Keratinocyte (primary cell): ENCODE measurements around the gene ZBED6. TPM values are rescaled to one million over a fixed set of nuclear protein-coding genes. Genes with fewer than 3 reads are reported as not detected.

Source experiments
- DNase-seq: peaks from one replicate; pipeline ENCODE4 v3.0.0-alpha.2; 2011; ENCODE audit warnings: low read depth, missing footprints, low spot score
- FAIRE-seq: peaks from 2 replicates; lab custom pipeline; 2011; peaks lifted over from hg19 to GRCh38; lab: Jason Lieb, UNC
- H2AFZ ChIP-seq: 2 replicates; pipeline ENCODE4 v1.6.0; 2012; ENCODE audit warnings: low read length, control low read depth, inconsistent platforms; ENCODE audit not compliant: control insufficient read depth
- H3K27ac ChIP-seq: 2 replicates; pipeline ENCODE4 v1.5.1; 2011; ENCODE audit warnings: low read length; ENCODE audit not compliant: control insufficient read depth, insufficient read depth
- H3K27me3 ChIP-seq: 3 replicates; pipeline ENCODE4 v1.6.0; 2011; ENCODE audit warnings: low read length; ENCODE audit not compliant: control insufficient read depth, insufficient read depth; ENCODE audit errors: extremely low read depth
- H3K36me3 ChIP-seq, 2 experiments: 2 replicates in 1 of 2; 3 replicates in 1 of 2; pipeline ENCODE4 v1.5.1; 2011; ENCODE audit warnings: low read length in 2 of 2, mild to moderate bottlenecking in 1 of 2; ENCODE audit not compliant: control insufficient read depth in 2 of 2, insufficient read depth in 2 of 2; ENCODE audit errors: extremely low read depth in 1 of 2
- H3K4me1 ChIP-seq: 3 replicates; pipeline ENCODE4 v1.5.1; 2011; ENCODE audit warnings: low read length; ENCODE audit not compliant: control insufficient read depth, insufficient read depth; ENCODE audit errors: extremely low read depth
- H3K4me2 ChIP-seq: 3 replicates; pipeline ENCODE4 v1.6.0; 2011; ENCODE audit warnings: low read depth, low read length; ENCODE audit not compliant: control insufficient read depth, insufficient read depth; ENCODE audit errors: extremely low read depth
- H3K4me3 ChIP-seq, 3 experiments: fragments of 200-600 bp in 1 of 3; sonication (generic) in 1 of 3; 2 replicates in 2 of 3; 3 replicates in 1 of 3; pipeline ENCODE4 v1.5.1; 2011 to 2016; ENCODE audit warnings: low read length in 3 of 3, mild to moderate bottlenecking in 3 of 3, control low read depth in 2 of 3, inconsistent platforms in 1 of 3, low read depth in 1 of 3, mixed read lengths in 1 of 3, mixed run types in 1 of 3, moderate library complexity in 1 of 3; ENCODE audit not compliant: control insufficient read depth in 2 of 3, insufficient read depth in 2 of 3; ENCODE audit errors: extremely low read depth in 1 of 3
- H3K79me2 ChIP-seq: 2 replicates; pipeline ENCODE4 v1.6.0; 2012; ENCODE audit warnings: low read length; ENCODE audit not compliant: control insufficient read depth, insufficient read depth
- H3K9ac ChIP-seq: 3 replicates; pipeline ENCODE4 v1.6.0; 2011; ENCODE audit warnings: low read length; ENCODE audit not compliant: control insufficient read depth, insufficient read depth; ENCODE audit errors: extremely low read depth
- H3K9me1 ChIP-seq: 3 replicates; pipeline ENCODE4 v1.6.0; 2011; ENCODE audit warnings: low read length; ENCODE audit not compliant: control insufficient read depth, insufficient read depth; ENCODE audit errors: extremely low read depth
- H3K9me3 ChIP-seq: 2 replicates; pipeline ENCODE4 v1.5.1; 2012; ENCODE audit warnings: low read depth, low read length; ENCODE audit not compliant: control insufficient read depth
- H4K20me1 ChIP-seq: 3 replicates; pipeline ENCODE4 v1.6.0; 2011; ENCODE audit warnings: low read length; ENCODE audit not compliant: control insufficient read depth, insufficient read depth; ENCODE audit errors: extremely low read depth
- CTCF ChIP-seq, 3 experiments: IDR thresholded peaks in 1 of 3; conservative IDR thresholded peaks in 1 of 3; optimal IDR thresholded peaks in 1 of 3; 2 replicates in 2 of 3; 3 replicates in 1 of 3; pipeline versions ENCODE3 to v1.5.1; 2011; ENCODE audit warnings: low read length in 3 of 3, mild to moderate bottlenecking in 3 of 3, moderate library complexity in 2 of 3, control low read depth in 1 of 3, inconsistent platforms in 1 of 3; ENCODE audit not compliant: insufficient read depth in 2 of 3; ENCODE audit errors: extremely low read depth in 1 of 3
- EZH2 ChIP-seq: IDR thresholded peaks from one replicate; pipeline ENCODE4 v1.6.1; 2012; ENCODE audit warnings: inconsistent platforms, mild to moderate bottlenecking, low read length, moderate library complexity
- dilution Hi-C: fragments of 300-500 bp; cut with MboI; formaldehyde crosslinking; loops from one replicate; pipeline ENCODE4 v1.7.0; 2020; ENCODE audit warnings: low sequenced_read_pairs; ENCODE audit not compliant: extremely low pct_ligation_motif_present
- polyA plus RNA-seq, 5 experiments: library from polyadenylated mRNA; depleted of rRNA in 3 of 5; stranded (reverse) in 3 of 5; stranded (forward) in 1 of 5; unstranded in 1 of 5; fragments of >200 nt; gene quantifications; 1 replicate in 1 of 5; 2 replicates in 3 of 5; 3 replicates in 1 of 5; pipeline versions ENCODE4 v1.2.1 to v1.2.3, GENCODE V29; 2011 to 2012; ENCODE audit warnings: missing spikeins in 2 of 5, low read depth in 1 of 5, low replicate concordance in 1 of 5

ZBED6 gene
- polyA plus RNA-seq, 1 donor (not counting 4 experiments of a cell fraction or from before 2014, with no cell fraction given), result 8.9 TPM

GRCh38 chr1:203835476-203835875 is 40.1 kb downstream of the ZBED6 start:
- no peaks in the 10 kb centered on the region for H3K4me1 ChIP-seq
- no peaks in the 10 kb centered on the region for H3K9me1 ChIP-seq
- no peak overlapping the region for H3K4me2 ChIP-seq
- FAIRE-seq (no peak), DNase-seq (no peak)
- H4K20me1 ChIP-seq, result no peaks in the 10 kb centered on the region
- dilution Hi-C loops, result no loop called here
- H3K4me3 ChIP-seq, result no peak overlapping the region
- no peak overlapping the region for H3K27ac ChIP-seq
- H3K9ac ChIP-seq, result no peak overlapping the region
- H3K36me3 ChIP-seq, result peaks cover 12 to 24% of the 10 kb centered on the region in 2 experiments
- no peak for TF ChIP-seq CTCF (optimal IDR thresholded peaks at IDR 0.05 in 1 of 3, IDR thresholded peaks at IDR 0.05 in 1 of 3, conservative IDR thresholded peaks at IDR 0.05 in 1 of 3; ENCODE audit: extremely low read depth in 1 of 3, insufficient read depth in 2 of 3, low read length in 3 of 3)
- TF ChIP-seq EZH2, result no peak
- no peaks in the 10 kb centered on the region for H3K9me3 ChIP-seq
- no peaks in the 10 kb centered on the region for H3K79me2 ChIP-seq
- no peaks in the 10 kb centered on the region for H3K27me3 ChIP-seq
- no peak overlapping the region for H2AFZ ChIP-seq

- Histone ChIP-seq H3K4me1 (no peaks in the 10 kb centered on the region), H3K4me2 (no peak overlapping the region), H3K9me3 (no peaks in the 10 kb centered on the region), H3K36me3 (peaks cover 12 to 20% of the 10 kb centered on the region in 2 experiments), H4K20me1 (no peaks in the 10 kb centered on the region), H3K27me3 (no peaks in the 10 kb centered on the region), H2AFZ (no peak overlapping the region), H3K4me3 (no peak overlapping the region), H3K79me2 (no peaks in the 10 kb centered on the region), H3K9ac (no peak overlapping the region), H3K9me1 (no peaks in the 10 kb centered on the region), H3K27ac (no peak overlapping the region)
- dilution Hi-C loops, result no loop called here
- no peak for DNase-seq
- FAIRE-seq, result no peak
- TF ChIP-seq EZH2, result no peak
Measured at GRCh38 chr1:203839081-203839480, 43.7 kb downstream of the ZBED6 start.

GRCh38 chr1:203840208-203840808 is 44.9 kb downstream of the ZBED6 start:
- dilution Hi-C loops, result no loop called here
- H3K9me3 ChIP-seq, result no peaks in the 10 kb centered on the region
- H3K27ac ChIP-seq, result no peak overlapping the region
- H2AFZ ChIP-seq, result no peak overlapping the region
- TF ChIP-seq EZH2 (no peak), CTCF (optimal IDR thresholded peaks at IDR 0.05 in 1 of 3, IDR thresholded peaks at IDR 0.05 in 1 of 3, conservative IDR thresholded peaks at IDR 0.05 in 1 of 3; ENCODE audit: extremely low read depth in 1 of 3, insufficient read depth in 2 of 3, low read length in 3 of 3) (no peak)
- H3K4me3 ChIP-seq, result no peak overlapping the region
- H3K36me3 ChIP-seq, result peaks cover 19% of the 10 kb centered on the region in 2 experiments
- no peaks in the 10 kb centered on the region for H3K4me1 ChIP-seq
- no peaks in the 10 kb centered on the region for H4K20me1 ChIP-seq
- H3K79me2 ChIP-seq, result no peaks in the 10 kb centered on the region
- H3K9ac ChIP-seq, result no peak overlapping the region
- H3K4me2 ChIP-seq, result no peak overlapping the region
- no peak for FAIRE-seq
- no peak for DNase-seq
- no peaks in the 10 kb centered on the region for H3K27me3 ChIP-seq
- H3K9me1 ChIP-seq, result no peaks in the 10 kb centered on the region
